Fibroblast of mammary gland (primary cell): ENCODE results near the gene KLHL20.
A peak's percentile ranks its signal among the peaks of the same experiment; 100 is the strongest.
"Not testable (repeated sequence)": the region's sequence is repeated elsewhere in the genome, so short reads cannot be mapped to it uniquely, and the experiment has no call there.

Experiments
- DNase-seq: peaks from one replicate; pipeline ENCODE4 v3.0.0-alpha.2; 2010; ENCODE audit warnings: low read depth
- H3K4me3 ChIP-seq: 2 replicates; pipeline ENCODE4 v1.5.1; 2011; ENCODE audit warnings: low read depth, mild to moderate bottlenecking, low read length, moderate library complexity; ENCODE audit not compliant: control insufficient read depth
- CTCF ChIP-seq: conservative IDR thresholded peaks from 2 replicates; pipeline ENCODE4 v1.5.1; 2011; ENCODE audit warnings: low read depth, low read length, inconsistent platforms; ENCODE audit not compliant: control insufficient read depth, insufficient read depth

Gene KLHL20

GRCh38 chr1:173802961-173803360 lies 88.2 kb downstream of the KLHL20 start:
- H3K4me3 ChIP-seq, result no peak overlapping the region
- no peak for DNase-seq
- no peak for TF ChIP-seq CTCF

- DNase-seq, H3K4me3 ChIP-seq: not testable (repeated sequence)
Observed at GRCh38 chr1:173813654-173814053, 98.9 kb downstream of the KLHL20 start.

- no peak for TF ChIP-seq CTCF
- no peak for DNase-seq
- no peak overlapping the region for H3K4me3 ChIP-seq
Observed at GRCh38 chr1:173818459-173818858, 103.7 kb downstream of the KLHL20 start.

- TF ChIP-seq CTCF, result no peak
- DNase-seq, result no peak
- no peak overlapping the region for H3K4me3 ChIP-seq
Observed at GRCh38 chr1:173821680-173822079, 106.9 kb downstream of the KLHL20 start.

- peak; percentile 60 for DNase-seq
- H3K4me3 ChIP-seq, result peak overlapping the region; percentile 96
- TF ChIP-seq CTCF, result no peak
Observed at GRCh38 chr1:173823781-173824314, 109.1 kb downstream of the KLHL20 start.

- peak within 1 kb of the TSS; percentile 96 for H3K4me3 ChIP-seq
- peak; percentile 99 for DNase-seq
- TF ChIP-seq CTCF, result no peak
Observed at GRCh38 chr1:173824315-173825081, 109.7 kb downstream of the KLHL20 start, which contains the start of the genes CENPL and DARS2. Gene CENPL (minus strand): TSS chr1:173824883. CDS start chr1:173811299, 13,584 bp downstream. Gene DARS2 (plus strand): TSS chr1:173824673. CDS start chr1:173825230, 557 bp downstream.

GRCh38 chr1:173827611-173828010 lies 112.8 kb downstream of the KLHL20 start:
- H3K4me3 ChIP-seq, result no peak overlapping the region
- DNase-seq, result peak; percentile 2
- TF ChIP-seq CTCF, result no peak
